ENCODE measurements around the gene RUNDC3A. TPM values are rescaled to one million over a fixed set of nuclear protein-coding genes. Genes with fewer than 3 reads are reported as not detected.
A peak's percentile ranks its signal among the peaks of the same experiment; 100 is the strongest.
"Not testable (repeated sequence)": the region's sequence is repeated elsewhere in the genome, so short reads cannot be mapped to it uniquely, and the experiment has no call there.

The RUNDC3A gene
- total RNA-seq, 2 experiments from 2014 or later: 0.50 TPM; not detected in 1

DNA sequence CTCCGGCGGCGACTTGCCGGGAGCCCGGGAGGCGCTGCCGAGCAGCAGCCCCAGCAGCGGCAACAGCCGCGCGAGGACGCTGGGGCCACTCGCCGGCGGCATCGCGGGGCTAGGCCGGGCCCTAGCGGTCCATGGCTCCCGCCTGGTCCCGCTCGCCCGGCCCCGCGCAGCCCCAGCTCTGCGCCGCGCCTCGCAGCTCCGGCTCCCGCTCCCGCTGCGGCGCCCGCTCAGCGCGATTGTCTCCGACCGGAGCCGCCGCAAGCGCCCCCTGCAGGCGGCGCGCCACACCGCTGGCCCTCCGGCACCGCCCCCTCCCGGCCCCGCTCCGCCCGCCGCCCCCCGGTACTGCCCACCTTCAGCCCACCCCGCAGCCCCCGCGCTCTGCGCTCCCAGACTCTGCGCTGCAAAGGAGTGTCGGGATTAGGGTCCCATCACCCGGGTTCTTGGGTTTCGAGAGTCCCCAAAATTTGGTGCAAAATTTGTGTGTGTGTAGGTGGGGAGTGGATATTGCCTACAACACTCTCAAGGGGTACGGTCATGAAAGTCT lies 55.3 kb downstream of the RUNDC3A start, which contains the start of gene FAM171A2:
FAM171A2 (minus strand) TSS at position 241 of the 547 bp plus-strand sequence; CDS start at position 102, 139 bp downstream.
- Mint-ChIP-seq H3K27ac (no peak within 1 kb of the TSS), H3K36me3 (no peaks in the 10 kb centered on the region), H3K27me3 (peaks cover 38% of the 10 kb centered on the region), H3K4me1 (peaks cover 3% of the 10 kb centered on the region), H3K9me3 (no peaks in the 10 kb centered on the region), H3K4me3 (peak within 1 kb of the TSS; percentile 77)
- ATAC-seq (ENCODE audit: low read depth) (peak; percentile 90), DNase-seq (peak; percentile 88)
- POLR2A ChIA-PET: interaction anchor here (0.6 kb wide), 1 partner anchor 139 kb away, joined by 4 read pairs; no protein-coding TSS in a partner anchor

DNA sequence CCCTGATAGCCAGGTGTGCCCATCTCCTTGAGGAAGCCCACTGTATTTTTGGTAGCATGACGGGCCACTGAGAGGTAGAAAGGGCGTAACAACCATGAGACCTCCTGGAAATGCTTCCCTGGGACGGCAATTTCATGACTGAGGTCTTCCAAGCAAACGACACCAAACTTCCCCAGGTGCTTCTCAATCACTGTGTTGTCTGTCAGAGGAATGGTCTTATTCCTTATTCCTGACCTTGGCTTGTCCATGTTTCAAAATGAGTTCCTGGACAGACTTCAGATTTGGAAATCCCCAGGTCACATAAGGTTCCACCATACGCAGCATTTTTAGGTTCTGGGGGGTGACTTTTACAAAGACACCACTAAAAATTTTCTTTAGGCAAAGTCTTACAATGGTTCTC lies 56.6 kb downstream of the RUNDC3A start:
- ATAC-seq (ENCODE audit: low read depth); H3K9me3 Mint-ChIP-seq; H3K36me3 Mint-ChIP-seq; H3K4me1 Mint-ChIP-seq; DNase-seq; H3K27ac Mint-ChIP-seq; POLR2A ChIA-PET; H3K4me3 Mint-ChIP-seq: not testable (repeated sequence)
- peaks cover 40% of the 10 kb centered on the region for H3K27me3 Mint-ChIP-seq

DNA sequence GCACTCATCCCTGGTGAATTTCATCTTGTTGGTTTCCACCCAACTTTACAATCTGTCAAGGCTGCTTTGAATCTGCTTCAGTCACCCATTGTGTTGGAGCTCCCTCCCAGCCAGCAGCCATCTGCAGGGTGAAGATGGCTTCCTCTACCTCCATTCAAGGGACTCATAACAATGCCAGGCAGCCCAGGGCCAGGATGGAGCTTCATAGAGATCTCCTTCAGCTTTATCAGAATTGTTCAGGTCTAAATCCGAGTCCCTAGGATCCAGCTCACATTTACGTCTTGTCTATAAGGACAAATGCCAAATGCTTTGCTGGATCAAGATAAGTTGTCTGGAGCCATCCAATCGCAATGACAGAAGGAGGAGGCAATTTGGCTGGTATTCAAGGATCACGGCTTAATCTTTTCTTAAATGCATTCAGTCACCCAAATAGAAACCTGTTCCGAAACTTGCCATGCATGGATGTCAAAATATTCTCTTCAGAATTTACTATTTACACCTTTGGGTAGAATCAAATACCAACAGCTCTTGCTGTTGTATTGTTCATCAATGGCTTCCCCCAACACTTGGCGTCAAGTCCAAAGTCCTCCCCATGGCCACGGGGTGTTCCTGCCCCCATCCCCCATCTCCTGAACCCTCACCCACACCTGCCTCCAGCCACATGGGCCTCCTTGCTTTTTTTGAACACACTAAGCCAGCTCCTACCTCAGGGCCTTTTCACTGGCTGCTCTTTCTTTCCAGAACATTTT lies 59.0 kb downstream of the RUNDC3A start:
- Mint-ChIP-seq H3K36me3 (no peaks in the 10 kb centered on the region), H3K27me3 (peaks cover 49% of the 10 kb centered on the region), H3K9me3 (no peaks in the 10 kb centered on the region), H3K4me3 (no peak overlapping the region), H3K27ac (no peak overlapping the region), H3K4me1 (peaks cover 5% of the 10 kb centered on the region)
- DNase-seq: no peak
- no peak for ATAC-seq (ENCODE audit: low read depth)
- POLR2A ChIA-PET: no interaction called here

Other genes starting within 250 kb of the RUNDC3A start
- 10 to 100 TPM; 46.9 to 51.4 TPM for gene LSM12, start 241.9 kb upstream of the RUNDC3A start, total RNA-seq
- gene G6PC3, start 237.9 kb upstream of the RUNDC3A start, total RNA-seq: 10 to 100 TPM; 18.7 to 18.8 TPM
- gene HDAC5, start 185.0 kb upstream of the RUNDC3A start, total RNA-seq: 10 to 100 TPM; 46.2 to 48.4 TPM
- 10 to 100 TPM; 13.2 to 14.3 TPM for gene HROB, start 166.7 kb upstream of the RUNDC3A start, total RNA-seq
- gene ASB16, start 137.9 kb upstream of the RUNDC3A start, total RNA-seq: under 1 TPM; 0.19 to 0.51 TPM
- 10 to 100 TPM; 38.3 to 42.5 TPM for gene TMUB2, start 121.6 kb upstream of the RUNDC3A start, total RNA-seq
- 100 to 1,000 TPM; 116 TPM for gene ATXN7L3, start 108.7 kb upstream of the RUNDC3A start, total RNA-seq
- 100 to 1,000 TPM; 183 to 200 TPM for gene UBTF, start 88.9 kb upstream of the RUNDC3A start, total RNA-seq
- not detected for gene SLC4A1, start 40.5 kb upstream of the RUNDC3A start, total RNA-seq
- 100 to 1,000 TPM; 104 to 117 TPM for gene SLC25A39, start 16.2 kb downstream of the RUNDC3A start, total RNA-seq
- 10 to 100 TPM; 53.5 to 58.8 TPM for gene GRN, start 36.7 kb downstream of the RUNDC3A start, total RNA-seq
- gene FAM171A2, start 55.3 kb downstream of the RUNDC3A start, total RNA-seq: under 1 TPM; 0.37 to 0.69 TPM
- under 1 TPM; 0.34 to 0.83 TPM for gene ITGA2B, start 81.0 kb downstream of the RUNDC3A start, total RNA-seq
- 10 to 100 TPM; 56.8 to 57.6 TPM for gene GPATCH8, start 194.8 kb downstream of the RUNDC3A start, total RNA-seq
- gene FZD2, start 248.9 kb downstream of the RUNDC3A start, total RNA-seq: under 1 TPM; 0.36 to 0.45 TPM